CD4-positive, alpha-beta T cell treated with Interleukin-4 for 4 hours (primary cell): ENCODE data around the gene ARHGEF28.

Source experiments
- DNase-seq: peaks from one replicate; pipeline ENCODE4 v3.0.0-alpha.2; 2020

Gene ARHGEF28

GRCh38 chr5:73913971-73914370, 288.0 kb downstream of the ARHGEF28 start:
- no peak for DNase-seq

DNA sequence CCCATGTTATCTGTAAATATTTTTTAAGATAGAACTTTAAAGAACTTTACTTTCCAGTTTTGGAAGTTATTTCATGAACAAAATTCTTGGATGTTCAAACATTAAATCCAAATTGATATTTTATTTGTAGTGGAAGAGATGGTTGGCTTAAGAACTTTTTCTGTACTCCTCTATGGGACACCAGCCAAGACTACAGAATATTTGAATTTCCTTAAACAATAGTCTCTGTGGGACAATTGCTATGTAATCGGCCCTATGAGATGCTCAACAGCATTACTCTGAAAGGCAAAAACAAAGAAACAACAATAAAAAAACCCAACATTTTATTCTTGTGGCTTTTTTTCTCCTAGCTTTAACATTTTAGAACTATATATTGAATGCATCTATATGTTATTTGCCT, 289.3 kb downstream of the ARHGEF28 start:
- no peak for DNase-seq

DNA sequence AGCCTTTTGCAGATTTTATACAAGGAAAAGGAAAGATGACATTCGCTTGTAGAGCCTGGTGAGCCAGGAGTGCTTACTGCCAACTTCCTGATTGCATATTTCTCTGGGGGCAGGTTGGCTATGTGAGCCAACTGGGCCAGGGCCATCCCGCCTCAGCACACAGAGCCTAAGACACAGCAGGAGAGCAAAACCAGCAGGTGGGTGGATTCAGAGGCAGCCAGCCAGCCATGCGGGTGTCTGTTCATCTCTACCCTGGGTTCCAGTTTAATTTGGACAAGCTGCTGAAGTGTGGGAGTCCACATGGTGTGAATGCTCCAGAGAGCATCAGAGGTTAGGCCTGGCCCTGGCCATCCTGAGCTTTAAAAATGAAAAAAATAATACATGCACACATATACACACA, 291.4 kb downstream of the ARHGEF28 start:
- no peak for DNase-seq

- no peak for DNase-seq
Observed at GRCh38 chr5:73917891-73918290, 291.9 kb downstream of the ARHGEF28 start.

- no peak for DNase-seq
Observed at GRCh38 chr5:73918791-73919221, 292.8 kb downstream of the ARHGEF28 start.

- DNase-seq = no peak
Observed at GRCh38 chr5:73921741-73922140, 295.7 kb downstream of the ARHGEF28 start.

DNA sequence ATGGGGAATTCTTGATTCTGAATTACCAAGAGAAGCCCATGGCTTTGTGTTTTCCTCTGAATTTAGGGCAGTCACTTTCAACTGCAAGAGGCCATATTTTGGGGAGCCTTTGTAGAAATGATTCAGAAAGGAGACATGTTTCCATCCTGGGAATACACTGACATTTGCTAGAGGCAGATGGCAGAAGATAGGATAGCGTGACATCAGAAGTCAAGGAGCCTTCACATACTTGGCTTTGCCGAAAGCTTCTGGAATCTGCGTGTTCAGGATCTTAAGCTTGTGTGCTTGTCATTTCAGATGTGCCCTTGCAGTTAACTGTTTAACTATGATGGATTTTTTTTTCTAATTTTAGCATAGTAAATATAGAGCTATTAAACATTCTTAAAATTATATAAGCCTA, 296.2 kb downstream of the ARHGEF28 start:
- DNase-seq = no peak

- DNase-seq = no peak
Observed at GRCh38 chr5:73922875-73923557, 297.0 kb downstream of the ARHGEF28 start.

DNA sequence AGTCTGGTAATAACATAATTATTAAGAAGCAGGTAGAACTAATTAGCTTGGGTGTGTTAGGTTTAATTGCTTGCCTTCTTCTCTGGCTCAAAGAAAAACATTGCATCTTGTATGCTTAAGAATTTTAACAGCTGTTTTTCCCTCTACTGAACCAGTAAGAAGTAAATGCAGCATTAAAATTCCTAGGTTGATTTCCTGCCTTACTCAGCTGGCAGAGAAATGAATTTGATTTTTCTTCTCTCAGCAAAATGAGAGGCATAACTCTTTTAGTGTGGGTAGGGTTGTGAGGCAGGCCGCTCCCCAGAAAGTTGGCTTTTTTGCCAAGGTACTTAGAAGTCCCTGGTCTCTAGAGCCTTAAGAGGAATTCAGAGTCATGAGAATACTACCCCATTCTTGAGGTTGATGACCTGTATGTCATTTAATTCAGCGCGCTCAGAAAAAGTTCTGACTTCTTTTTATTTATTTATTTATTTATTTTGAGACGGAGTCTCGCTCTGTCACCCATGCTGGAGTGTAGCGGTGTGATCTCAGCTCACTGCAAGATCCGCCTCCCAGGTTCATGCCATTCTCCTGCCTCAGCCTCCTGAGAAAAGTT, 302.6 kb downstream of the ARHGEF28 start:
- DNase-seq = no peak

- no peak for DNase-seq
Observed at GRCh38 chr5:73935719-73936118, 309.7 kb downstream of the ARHGEF28 start.

GRCh38 chr5:73938280-73938937, 312.4 kb downstream of the ARHGEF28 start:
- DNase-seq = no peak

GRCh38 chr5:73938938-73939320, 312.9 kb downstream of the ARHGEF28 start:
- DNase-seq = no peak

- no peak for DNase-seq
Observed at GRCh38 chr5:73939557-73939956, 313.6 kb downstream of the ARHGEF28 start.

DNA sequence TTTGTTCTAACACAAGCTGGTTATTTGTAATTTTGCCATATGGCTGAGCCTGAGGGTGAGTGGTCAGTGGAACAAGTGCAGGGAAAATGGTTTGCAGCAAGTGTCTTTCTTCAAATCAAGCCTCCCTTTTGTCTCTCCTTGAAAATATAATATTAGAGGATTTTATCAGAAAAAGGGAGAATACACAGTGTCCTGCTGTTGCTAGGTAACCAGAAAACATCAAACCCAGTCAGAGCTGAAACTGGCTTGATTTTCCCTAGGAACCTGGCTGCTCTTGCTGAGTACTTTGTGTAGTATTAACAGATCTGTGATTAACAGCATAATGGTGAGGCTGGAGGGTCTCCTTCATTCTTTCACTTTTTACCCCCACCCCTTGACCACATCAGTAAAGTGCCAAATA, 314.0 kb downstream of the ARHGEF28 start:
- no peak for DNase-seq

- DNase-seq = no peak
Observed at GRCh38 chr5:73940801-73941200, 314.8 kb downstream of the ARHGEF28 start.

- no peak for DNase-seq
Observed at GRCh38 chr5:73942783-73943182, 316.8 kb downstream of the ARHGEF28 start.

DNA sequence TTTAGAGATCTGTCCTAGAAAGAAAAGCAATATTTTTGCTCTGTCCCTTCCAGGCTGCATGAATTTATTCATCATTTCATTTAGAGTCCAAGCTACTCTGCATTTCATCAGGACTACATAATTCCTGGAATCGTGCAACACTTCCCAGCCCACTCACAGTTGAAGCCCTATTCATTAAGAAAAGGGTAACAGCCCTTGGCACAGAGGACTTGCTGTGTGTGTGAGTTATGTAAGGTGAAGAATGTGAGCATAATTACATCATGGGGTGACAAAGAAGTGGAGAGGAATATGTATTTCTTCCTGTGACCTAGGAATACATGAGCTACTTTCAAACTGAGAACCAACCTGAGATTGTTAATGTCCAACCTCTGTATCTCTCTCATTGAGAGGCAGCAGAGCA, 317.4 kb downstream of the ARHGEF28 start:
- DNase-seq = no peak

DNA sequence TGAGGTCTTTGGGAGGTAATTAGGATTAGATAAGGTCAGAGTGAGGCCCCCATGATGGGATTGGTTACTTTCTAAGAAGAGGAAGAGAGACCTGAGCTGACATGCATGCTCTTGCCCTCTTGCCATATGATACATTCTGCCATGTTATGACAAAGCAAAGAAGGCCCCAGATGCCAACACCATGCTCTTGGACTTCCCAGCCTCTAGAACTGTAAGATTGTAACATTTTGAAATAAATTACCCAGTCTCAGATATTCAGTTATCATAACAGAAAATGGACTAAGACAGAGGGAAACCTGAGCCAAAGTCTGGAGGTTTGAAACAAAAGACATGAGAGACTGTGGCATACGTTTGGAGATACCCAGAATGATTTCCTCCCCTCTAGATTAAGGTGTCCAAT, 318.6 kb downstream of the ARHGEF28 start:
- DNase-seq = no peak

GRCh38 chr5:73945505-73945904, 319.5 kb downstream of the ARHGEF28 start:
- DNase-seq = no peak

DNA sequence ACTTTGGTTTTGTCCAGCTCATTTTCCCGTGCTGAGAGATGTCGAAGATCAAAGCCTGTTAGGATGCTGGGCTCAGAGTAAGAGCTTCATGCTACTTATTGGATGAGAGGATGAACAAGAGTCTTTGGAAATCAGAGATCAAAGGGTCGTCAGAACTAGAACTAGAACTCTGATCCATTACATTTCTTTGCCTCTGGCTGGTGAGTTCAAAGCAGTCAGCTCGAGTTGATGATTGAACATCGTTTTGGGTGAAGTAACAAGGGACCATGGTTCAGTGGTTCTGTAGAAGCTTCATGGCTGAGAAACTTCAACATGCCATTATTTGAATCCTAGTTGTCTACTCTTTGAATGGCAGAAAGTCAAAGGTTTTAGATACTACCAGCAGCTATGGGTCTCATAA, 320.3 kb downstream of the ARHGEF28 start:
- no peak for DNase-seq

DNA sequence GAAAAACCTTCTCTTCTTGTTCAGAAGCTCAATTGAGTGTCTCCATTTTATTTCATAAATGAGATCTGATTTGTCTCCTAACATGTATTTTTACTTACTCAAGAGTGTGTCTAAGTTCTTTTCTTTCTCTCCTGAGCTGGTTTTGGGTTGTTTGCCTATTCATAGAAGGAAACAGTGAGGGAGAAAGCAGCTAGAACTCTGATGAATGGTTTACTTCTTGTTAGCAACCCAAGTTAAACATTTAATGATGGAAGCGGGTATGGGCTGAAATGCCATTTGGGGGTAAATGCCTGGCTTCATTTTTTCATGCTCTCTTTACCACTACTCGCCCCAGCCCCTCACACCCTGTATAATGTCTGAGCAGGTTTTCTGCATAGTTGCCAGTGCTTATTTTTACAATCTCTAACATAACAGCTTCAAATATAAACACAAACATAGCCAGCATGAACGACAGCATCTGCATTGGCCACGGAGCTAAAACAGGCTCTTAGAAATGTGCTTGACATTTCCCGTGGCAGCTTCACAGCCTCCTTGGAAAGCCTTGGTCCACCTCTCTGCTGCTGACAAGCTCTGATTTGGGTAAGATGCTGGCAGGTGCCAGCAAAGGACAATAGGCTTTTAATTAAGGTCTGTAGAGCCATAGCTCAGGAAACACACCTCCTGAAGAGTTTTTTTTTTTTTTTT, 321.1 kb downstream of the ARHGEF28 start:
- DNase-seq = no peak

GRCh38 chr5:73947906-73948640, 322.1 kb downstream of the ARHGEF28 start:
- no peak for DNase-seq

DNA sequence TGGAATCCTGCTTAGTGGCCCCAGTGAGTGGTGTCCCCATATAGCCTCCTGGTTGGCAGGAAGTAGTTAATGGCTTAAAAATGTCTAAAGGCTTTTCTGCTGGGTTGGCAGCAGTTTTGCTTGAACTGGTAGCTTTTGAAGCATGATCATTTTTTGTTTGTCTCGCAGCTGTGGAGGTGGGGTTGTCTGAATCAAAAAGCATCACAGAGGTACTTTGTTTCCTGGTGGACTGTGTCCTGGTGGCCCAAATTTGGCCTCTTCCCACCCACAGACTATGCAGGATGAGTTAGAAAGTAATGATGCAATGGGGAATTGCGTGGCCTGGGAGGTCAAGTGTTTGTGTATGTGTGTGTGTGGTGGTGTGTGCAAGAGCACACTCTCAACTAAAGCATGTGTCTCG, 322.7 kb downstream of the ARHGEF28 start:
- DNase-seq = no peak
